ENCODE results near the gene KLHL2. TPM values are rescaled to one million over a fixed set of nuclear protein-coding genes. Genes with fewer than 3 reads are reported as not detected.
A peak's percentile ranks its signal among the peaks of the same experiment; 100 is the strongest.

The KLHL2 gene
- polyA plus RNA-seq, 3 donors, result 6.9 to 22.6 (median 11.1) TPM

GRCh38 chr4:165288639-165289422 lies 81.5 kb downstream of the KLHL2 start:
- Histone ChIP-seq H4K20me1 (ENCODE audit: insufficient read depth, low read length) (peaks cover 10% of the 10 kb centered on the region), H3K36me3 (replicated peaks in 1 of 2; ENCODE audit: control insufficient read depth in 1 of 2, insufficient read depth in 2 of 2, low read length in 2 of 2) (no peaks in the 10 kb centered on the region), H3K27me3 (ENCODE audit: control insufficient read depth in 2 of 2, insufficient read depth in 2 of 2, low read length in 2 of 2) (no peaks in the 10 kb centered on the region), H3K4me2 (replicated peaks; ENCODE audit: extremely low read depth, low read length, poor library complexity, severe bottlenecking) (peak overlapping the region; percentile 29), H3K79me2 (ENCODE audit: insufficient read depth, low read length) (peaks cover 55% of the 10 kb centered on the region), H3K27ac (ENCODE audit: low read depth in 1 of 2, low read length in 2 of 2) (peak overlapping the region in 1 of 2 donors; percentile 61), H3K4me3 (replicated peaks in 1 of 3; ENCODE audit: low read depth in 2 of 3, low read length in 3 of 3) (no peak overlapping the region), H2AFZ (ENCODE audit: insufficient read depth, low read depth, low read length, poor library complexity, severe bottlenecking) (no peak overlapping the region), H3K9me3 (replicated peaks in 1 of 2; ENCODE audit: control insufficient read depth in 1 of 2, insufficient read depth in 1 of 2, low read length in 2 of 2) (no peaks in the 10 kb centered on the region), H3K9ac (ENCODE audit: insufficient read depth, low read length, poor library complexity, severe bottlenecking) (no peak overlapping the region), H3K4me1 (ENCODE audit: control insufficient read depth in 1 of 2, insufficient read depth in 2 of 2, low read length in 2 of 2) (peaks cover 28 to 42% of the 10 kb centered on the region in 2 donors)
- Mint-ChIP-seq H3K4me3 (no peak overlapping the region), H3K27ac (peak overlapping the region; percentile 18 to 76 (median 38)), H3K36me3 (peaks cover 14 to 18% of the 10 kb centered on the region in 2 donors), H3K9me3 (no peaks in the 10 kb centered on the region), H3K4me1 (peaks cover 49% of the 10 kb centered on the region), H3K27me3 (ENCODE audit: low read depth in 3 of 3) (no peaks in the 10 kb centered on the region)
- DNase-seq, result peak in 1 of 3 donors; percentile 21
- TF ChIP-seq, protein P1, sequence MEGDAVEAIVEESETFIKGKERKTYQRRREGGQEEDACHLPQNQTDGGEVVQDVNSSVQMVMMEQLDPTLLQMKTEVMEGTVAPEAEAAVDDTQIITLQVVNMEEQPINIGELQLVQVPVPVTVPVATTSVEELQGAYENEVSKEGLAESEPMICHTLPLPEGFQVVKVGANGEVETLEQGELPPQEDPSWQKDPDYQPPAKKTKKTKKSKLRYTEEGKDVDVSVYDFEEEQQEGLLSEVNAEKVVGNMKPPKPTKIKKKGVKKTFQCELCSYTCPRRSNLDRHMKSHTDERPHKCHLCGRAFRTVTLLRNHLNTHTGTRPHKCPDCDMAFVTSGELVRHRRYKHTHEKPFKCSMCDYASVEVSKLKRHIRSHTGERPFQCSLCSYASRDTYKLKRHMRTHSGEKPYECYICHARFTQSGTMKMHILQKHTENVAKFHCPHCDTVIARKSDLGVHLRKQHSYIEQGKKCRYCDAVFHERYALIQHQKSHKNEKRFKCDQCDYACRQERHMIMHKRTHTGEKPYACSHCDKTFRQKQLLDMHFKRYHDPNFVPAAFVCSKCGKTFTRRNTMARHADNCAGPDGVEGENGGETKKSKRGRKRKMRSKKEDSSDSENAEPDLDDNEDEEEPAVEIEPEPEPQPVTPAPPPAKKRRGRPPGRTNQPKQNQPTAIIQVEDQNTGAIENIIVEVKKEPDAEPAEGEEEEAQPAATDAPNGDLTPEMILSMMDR (IDR thresholded peaks at IDR 0.05), result no peak
- intact Hi-C loops (cut with micrococcal nuclease), result no loop called here

DNA sequence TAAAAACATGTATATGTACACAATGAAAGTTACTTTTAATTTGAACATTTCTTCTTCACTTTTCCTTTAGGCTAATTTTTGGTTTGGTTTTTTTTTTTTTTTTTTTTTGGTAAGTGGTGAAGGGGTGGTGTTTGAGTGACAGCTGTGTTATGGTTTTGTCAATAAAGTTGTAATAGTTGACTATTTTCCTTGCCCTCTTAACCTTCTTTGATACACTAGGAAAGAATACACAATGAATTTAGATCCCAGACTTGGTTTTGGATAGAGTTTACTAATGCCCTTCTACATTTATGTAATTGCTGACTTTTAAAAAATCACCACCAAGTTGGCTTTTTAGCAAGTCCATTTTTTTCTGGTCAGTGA lies 82.0 kb downstream of the KLHL2 start:
- Mint-ChIP-seq H3K36me3 (peaks cover 10 to 14% of the 10 kb centered on the region in 2 donors), H3K9me3 (no peaks in the 10 kb centered on the region), H3K4me3 (no peak overlapping the region), H3K27ac (peak overlapping the region in 2 of 7 donors; percentile 31 to 36), H3K27me3 (ENCODE audit: low read depth in 3 of 3) (no peaks in the 10 kb centered on the region), H3K4me1 (peaks cover 54% of the 10 kb centered on the region)
- H3K4me2 ChIP-seq (replicated peaks; ENCODE audit: extremely low read depth, low read length, poor library complexity, severe bottlenecking), result no peak overlapping the region
- no peaks in the 10 kb centered on the region for H3K27me3 ChIP-seq (ENCODE audit: control insufficient read depth in 2 of 2, insufficient read depth in 2 of 2, low read length in 2 of 2)
- intact Hi-C loops (cut with micrococcal nuclease), result no loop called here
- H3K79me2 ChIP-seq (ENCODE audit: insufficient read depth, low read length), result peaks cover 55% of the 10 kb centered on the region
- H3K9ac ChIP-seq (ENCODE audit: insufficient read depth, low read length, poor library complexity, severe bottlenecking), result no peak overlapping the region
- no peaks in the 10 kb centered on the region for H3K9me3 ChIP-seq (replicated peaks in 1 of 2; ENCODE audit: control insufficient read depth in 1 of 2, insufficient read depth in 1 of 2, low read length in 2 of 2)
- peaks cover 10% of the 10 kb centered on the region for H4K20me1 ChIP-seq (ENCODE audit: insufficient read depth, low read length)
- H3K4me3 ChIP-seq (replicated peaks in 1 of 3; ENCODE audit: low read depth in 2 of 3, low read length in 3 of 3), result no peak overlapping the region
- no peaks in the 10 kb centered on the region for H3K36me3 ChIP-seq (replicated peaks in 1 of 2; ENCODE audit: control insufficient read depth in 1 of 2, insufficient read depth in 2 of 2, low read length in 2 of 2)
- no peak overlapping the region for H2AFZ ChIP-seq (ENCODE audit: insufficient read depth, low read depth, low read length, poor library complexity, severe bottlenecking)
- no peak for DNase-seq
- peaks cover 33 to 48% of the 10 kb centered on the region in 2 donors for H3K4me1 ChIP-seq (ENCODE audit: control insufficient read depth in 1 of 2, insufficient read depth in 2 of 2, low read length in 2 of 2)
- TF ChIP-seq, protein P1 (IDR thresholded peaks at IDR 0.05), result no peak
- H3K27ac ChIP-seq (ENCODE audit: low read depth in 1 of 2, low read length in 2 of 2), result no peak overlapping the region
